Measurements from ENCODE around the gene DNAI1.
A peak's percentile ranks its signal among the peaks of the same experiment; 100 is the strongest.
"Not testable (repeated sequence)": the region's sequence is repeated elsewhere in the genome, so short reads cannot be mapped to it uniquely, and the experiment has no call there.

Gene DNAI1

DNA sequence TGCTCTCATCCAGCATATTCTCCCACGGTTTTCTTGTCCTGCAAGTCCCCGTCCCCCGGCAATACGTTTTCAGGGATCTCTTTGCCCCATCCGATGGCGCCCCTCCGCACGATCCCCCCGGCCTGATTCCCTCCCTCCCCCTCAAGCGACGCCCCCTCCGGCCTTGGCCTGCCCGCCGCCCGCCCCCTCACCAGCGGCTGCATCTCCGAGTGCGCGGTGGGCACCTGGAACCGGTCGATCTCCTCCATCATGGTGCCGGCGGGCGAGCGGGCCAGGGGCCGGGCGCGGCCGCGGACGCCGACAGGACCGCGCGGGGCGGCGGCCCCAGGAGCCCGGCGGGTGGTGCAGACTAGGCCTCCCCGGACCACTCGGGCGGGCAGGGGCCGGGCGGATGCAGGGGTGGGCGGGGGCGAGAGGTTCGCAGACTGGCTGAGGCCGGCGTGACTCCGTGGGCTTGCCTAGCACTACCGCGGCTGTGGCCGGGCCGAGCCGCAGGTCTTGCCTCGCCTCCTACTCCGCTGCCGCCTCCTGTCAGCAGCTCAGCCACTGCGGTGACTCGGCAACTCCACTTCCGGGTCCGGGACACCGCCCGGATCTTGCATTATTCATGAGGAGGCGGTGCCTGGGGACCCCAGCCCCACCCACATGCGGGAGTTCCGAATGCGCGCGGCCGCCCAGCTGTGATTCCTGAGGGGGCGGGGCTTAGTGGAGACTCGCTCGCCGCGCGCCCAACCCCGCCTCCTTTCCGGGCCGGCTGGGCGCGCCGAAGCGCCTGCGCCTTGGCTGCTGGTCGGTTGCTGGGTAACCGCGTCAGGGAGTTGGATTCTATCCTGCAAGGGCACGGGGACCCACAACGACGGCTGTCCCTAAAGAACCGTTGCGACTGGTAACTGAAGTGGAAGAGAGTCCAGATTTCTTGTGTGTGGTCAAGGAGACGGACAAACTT, at the start of gene DNAI1, which contains the start of gene FAM219A:
DNAI1 (plus strand) TSS at position 793 of the 946 bp plus-strand sequence. CDS start 201 bp downstream, outside the sequence.
FAM219A (minus strand) TSS at position 558 of the 946 bp plus-strand sequence; CDS start at position 251, 307 bp downstream.
- peak; percentile 94 for DNase-seq (ENCODE audit: low read depth)

DNA sequence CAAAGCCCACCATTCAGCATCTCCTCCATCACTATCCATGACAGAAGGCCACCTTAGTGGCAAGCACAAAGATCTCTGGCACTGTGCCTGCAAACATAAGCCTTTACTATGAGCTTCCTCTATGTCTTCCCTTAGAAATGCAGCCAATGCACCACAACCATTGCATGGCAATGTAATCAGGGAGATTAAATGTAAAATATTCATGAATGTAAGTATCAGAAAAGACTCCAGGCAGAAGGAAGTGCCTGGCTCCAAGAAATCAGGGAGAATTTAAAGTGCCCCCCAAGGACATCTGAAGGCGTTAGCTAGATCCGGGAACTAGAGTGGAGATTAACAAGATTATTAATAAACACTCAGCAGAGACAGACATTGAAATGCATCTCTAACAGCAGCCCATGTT, 49.5 kb upstream of the DNAI1 start:
- DNase-seq (ENCODE audit: low read depth), result no peak

- no peak for DNase-seq (ENCODE audit: low read depth)
These were observed 46.3 kb upstream of the DNAI1 start for GRCh38 chr9:34412336-34412735.

DNA sequence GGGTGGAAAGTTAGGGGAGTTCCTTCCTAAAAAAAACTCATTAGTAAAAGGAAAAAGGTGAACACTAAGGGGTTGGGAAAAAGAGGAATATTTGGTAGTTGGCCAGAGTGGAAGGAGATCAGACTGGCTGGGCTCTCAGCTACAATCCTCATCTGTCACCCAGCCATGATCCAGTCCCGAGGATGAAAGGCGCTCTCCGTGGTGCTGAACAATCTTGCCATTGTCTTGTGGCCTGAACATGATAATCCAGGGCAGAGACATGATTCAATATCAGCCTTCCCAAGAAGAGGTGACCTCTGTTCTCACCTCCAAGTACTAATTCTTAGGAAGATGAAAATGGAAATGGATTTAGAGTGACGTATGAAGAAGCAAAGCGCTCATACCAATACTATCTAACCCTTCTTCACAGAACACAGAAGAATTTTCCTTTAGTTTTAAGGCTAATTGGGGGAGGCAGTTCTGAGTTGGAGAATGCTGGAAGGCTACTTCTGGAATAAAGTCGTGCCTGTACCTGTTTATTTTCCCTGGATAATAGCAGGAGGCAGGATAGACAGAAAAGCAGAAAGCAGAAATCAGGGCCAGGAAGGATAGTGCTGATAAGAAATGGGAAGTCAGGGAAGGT, 45.3 kb upstream of the DNAI1 start:
- peak; percentile 34 for DNase-seq (ENCODE audit: low read depth)

GRCh38 chr9:34417734-34418133, 40.9 kb upstream of the DNAI1 start:
- no peak for DNase-seq (ENCODE audit: low read depth)

GRCh38 chr9:34419716-34420504, 38.7 kb upstream of the DNAI1 start:
- no peak for DNase-seq (ENCODE audit: low read depth)

DNA sequence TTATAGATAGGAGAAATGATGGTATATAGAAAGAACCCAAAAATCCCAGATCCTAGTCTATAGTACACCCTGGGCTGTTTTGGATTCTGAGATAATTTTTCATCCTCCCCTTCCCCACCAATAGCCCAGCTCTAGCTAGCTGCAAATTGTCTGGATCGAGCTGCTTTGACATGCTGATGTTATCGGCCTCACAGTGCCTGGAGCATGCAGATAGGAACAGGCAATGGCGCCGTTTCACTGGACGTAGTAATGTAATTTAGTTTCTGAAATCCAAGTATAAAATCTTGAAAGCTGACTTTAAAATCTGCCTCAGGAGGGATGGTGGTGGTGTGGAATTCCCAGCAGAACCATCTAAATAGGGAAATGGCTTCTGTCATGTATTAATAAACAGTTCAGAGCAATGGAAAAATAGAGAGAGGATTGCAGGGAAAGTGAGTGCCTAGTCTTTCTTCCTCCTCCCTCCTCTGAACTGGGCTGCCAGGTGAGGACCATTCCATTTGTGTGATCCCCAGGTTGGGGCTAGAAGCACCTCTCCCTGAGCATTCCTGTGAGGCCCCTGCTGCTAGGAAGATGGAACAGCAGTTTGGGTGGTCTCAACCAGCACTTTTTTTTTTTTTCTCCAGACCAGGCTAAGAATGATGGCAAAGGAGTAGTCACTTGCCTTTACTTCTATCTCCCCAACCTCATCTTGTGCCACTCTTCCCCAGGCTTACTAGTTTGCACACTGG, 32.1 kb upstream of the DNAI1 start:
- DNase-seq (ENCODE audit: low read depth), result no peak

GRCh38 chr9:34428325-34428958, 30.2 kb upstream of the DNAI1 start:
- DNase-seq (ENCODE audit: low read depth), result no peak

DNA sequence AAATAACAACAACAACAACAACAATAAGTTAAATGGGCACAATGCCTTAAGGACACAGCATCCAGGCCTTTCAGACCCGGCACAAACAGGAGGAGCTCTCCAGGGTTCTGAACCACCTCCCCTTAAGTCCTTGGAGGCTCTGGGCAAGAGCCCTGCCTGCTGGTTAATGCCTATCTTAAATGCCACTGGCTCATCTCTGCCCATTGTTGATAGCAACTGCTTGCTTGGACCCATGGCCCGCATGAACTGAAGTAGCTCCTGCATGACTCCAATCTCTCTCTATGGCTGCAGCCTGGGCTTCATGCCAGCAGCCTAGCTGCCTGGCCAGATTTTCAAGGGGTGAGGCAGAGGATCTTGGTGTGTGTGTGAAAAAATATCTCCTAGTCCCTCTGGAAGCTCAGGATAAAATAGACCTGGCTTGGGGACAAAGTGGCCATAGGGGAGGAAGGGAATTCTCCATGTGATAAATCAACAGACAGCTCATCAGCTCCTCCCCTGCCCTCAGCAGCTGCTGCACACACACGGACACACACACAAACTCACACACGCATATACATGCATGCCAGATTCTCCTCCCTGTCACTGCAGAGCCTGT, 27.7 kb upstream of the DNAI1 start:
- peak; percentile 35 for DNase-seq (ENCODE audit: low read depth)

DNA sequence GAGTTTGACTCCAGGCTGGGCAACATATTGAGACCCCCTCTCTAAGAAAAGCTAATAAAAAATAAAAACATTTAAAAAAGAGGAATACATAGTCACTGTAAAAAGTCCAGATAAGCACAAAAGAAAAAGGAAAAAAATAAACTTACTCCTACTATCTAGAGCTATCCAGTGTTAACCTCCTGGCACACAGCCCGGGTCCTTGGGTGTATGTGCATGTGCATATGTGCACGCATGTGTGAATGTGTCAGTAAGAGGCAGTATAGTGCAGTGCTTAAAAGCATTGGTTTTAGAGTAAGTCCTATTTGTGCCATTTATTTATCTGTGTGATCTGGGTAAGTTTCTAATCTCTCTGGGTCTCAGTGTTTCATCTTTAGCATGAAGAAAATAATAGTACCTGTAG, 26.9 kb upstream of the DNAI1 start:
- no peak for DNase-seq (ENCODE audit: low read depth)

DNA sequence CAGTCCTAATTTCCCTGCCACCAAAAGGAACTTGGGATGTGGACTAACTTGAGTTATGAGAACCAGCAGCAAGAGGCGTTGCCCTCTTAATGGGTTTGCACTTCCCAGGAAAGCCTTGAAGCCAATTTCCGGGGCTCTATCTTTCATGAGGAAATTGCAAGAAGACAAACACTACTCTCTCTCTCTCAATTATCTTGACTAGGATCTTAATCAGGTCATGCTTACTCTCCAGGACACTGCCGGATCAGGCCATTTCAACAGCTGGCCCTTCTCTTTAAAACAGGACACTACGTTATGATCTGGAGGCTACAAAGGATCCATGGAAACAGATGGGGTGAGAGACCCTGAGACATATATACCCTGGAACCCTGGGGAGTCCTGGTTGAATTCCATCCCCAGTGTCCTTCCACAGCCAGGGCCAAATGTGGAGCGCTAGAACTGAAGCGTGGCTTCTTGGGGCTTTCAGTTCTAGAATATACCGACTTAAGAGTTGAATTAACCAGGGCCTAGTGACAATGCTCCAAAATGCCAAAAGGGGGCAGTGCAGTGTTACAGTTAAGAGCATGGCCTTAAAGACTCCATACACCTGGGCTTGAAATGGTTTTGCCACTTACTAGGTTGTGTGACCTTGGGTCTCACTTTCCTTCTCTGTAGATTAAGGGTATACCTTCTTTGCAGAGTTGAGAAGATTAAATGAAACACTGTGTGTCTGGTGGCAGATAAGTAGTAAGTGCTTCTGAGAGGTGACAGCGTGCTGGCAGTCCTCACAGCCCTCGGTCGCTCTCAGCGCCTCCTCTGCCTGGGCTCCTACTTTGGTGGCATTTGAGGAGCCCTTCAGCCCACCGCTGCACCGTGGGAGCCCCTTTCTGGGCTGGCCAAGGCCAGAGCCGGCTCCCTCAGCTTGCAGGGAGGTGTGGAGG, 21.3 kb upstream of the DNAI1 start:
- peak; percentile 52 for DNase-seq (ENCODE audit: low read depth)

DNA sequence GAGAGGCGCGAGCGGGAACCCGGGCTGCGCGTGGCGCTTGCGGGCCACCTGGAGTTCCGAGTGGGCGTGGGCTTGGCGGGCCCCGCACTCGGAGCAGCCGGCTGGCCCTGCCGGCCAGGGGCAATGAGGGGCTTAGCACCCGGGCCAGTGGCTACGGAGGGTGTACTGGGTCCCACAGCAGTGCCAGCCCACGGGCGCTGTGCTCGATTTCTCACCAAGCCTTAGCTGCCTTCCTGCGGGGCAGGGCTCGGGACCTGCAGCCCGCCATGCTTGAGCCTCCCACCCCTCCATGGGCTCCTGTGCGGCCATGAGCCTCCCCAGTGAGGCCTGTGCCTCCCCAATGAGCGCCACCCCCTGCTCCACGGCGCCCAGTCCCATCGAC, 20.7 kb upstream of the DNAI1 start:
- not testable (repeated sequence) for DNase-seq (ENCODE audit: low read depth)

- not testable (repeated sequence) for DNase-seq (ENCODE audit: low read depth)
These were observed 20.1 kb upstream of the DNAI1 start for GRCh38 chr9:34438465-34438864.

DNA sequence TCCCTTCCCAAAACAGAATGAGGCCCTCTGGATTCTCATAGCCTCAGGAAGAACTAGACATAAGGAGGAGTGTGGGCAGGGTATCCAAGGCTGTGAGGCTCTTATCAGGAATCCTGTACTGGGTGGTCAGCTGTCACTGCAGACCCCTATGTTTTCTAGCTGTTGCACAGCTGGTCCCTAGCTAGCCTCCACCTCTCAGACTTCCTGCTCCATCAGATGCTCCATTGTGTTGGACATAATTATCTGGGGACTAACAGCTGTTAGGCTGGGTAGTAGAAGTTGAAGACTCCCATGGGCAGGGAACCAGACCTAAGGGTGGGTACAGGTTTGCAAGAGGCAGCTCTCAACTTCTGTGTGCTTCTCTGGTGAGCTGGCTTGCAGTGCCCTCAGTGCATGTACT, 18.6 kb upstream of the DNAI1 start:
- DNase-seq (ENCODE audit: low read depth), result no peak

DNA sequence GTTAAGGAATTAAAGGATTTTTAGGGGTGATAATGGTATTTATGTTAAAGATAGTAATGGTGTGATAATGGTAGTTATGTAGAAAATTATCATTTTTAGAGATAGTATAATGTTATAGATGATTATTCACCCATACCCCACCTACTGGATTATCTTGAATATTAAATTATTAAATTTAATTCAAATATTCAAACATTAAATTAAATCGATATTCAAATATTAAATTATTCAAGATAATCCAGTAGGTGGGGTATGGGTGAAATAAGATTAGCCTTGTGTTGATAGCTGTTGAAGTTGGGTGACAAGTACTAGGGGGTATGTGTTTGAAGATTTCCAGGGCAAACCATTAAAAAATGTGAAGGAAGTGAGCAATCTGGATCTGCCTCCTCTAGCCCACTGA, 15.8 kb upstream of the DNAI1 start:
- no peak for DNase-seq (ENCODE audit: low read depth)

- no peak for DNase-seq (ENCODE audit: low read depth)
These were observed 15.1 kb upstream of the DNAI1 start for GRCh38 chr9:34443533-34443932.

DNA sequence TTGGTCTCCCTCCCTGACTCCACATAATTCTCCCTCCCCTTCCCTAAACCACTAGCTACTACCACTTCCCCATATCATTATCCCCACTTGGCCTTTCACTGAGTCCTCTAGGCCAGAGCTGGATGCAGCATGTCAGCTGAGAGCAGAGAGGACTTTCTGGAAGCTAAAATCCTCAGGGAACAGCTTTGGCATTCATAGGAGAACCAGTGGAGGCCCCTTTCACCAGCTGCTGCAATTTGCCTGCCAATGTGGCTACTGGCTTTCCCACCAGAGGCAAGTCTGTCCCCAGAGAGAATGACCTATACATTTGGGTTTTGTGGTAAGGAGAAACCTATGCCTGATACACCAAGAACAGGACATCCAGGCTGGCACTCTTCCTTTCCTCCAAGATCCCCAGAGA, 14.6 kb upstream of the DNAI1 start:
- no peak for DNase-seq (ENCODE audit: low read depth)

- no peak for DNase-seq (ENCODE audit: low read depth)
These were observed 12.1 kb upstream of the DNAI1 start for GRCh38 chr9:34446468-34446891.

GRCh38 chr9:34446951-34447350, 11.7 kb upstream of the DNAI1 start:
- no peak for DNase-seq (ENCODE audit: low read depth)

- no peak for DNase-seq (ENCODE audit: low read depth)
These were observed 8.0 kb upstream of the DNAI1 start for GRCh38 chr9:34450644-34451043.

Measured in HS-27A (cell line).